ENCODE results near the gene TRIM7. TPM values are rescaled to one million over a fixed set of nuclear protein-coding genes. Genes with fewer than 3 reads are reported as not detected.
A peak's percentile ranks its signal among the peaks of the same experiment; 100 is the strongest.
"Not testable (repeated sequence)": the region's sequence is repeated elsewhere in the genome, so short reads cannot be mapped to it uniquely, and the experiment has no call there.

The TRIM7 gene
- total RNA-seq, 1 donor from 2014 or later: 36.9 TPM

- ATAC-seq: no peak
Observed at GRCh38 chr5:181212934-181213333, 7.9 kb upstream of the TRIM7 start.

GRCh38 chr5:181212080-181212479, 7.1 kb upstream of the TRIM7 start:
- no peak for ATAC-seq

DNA sequence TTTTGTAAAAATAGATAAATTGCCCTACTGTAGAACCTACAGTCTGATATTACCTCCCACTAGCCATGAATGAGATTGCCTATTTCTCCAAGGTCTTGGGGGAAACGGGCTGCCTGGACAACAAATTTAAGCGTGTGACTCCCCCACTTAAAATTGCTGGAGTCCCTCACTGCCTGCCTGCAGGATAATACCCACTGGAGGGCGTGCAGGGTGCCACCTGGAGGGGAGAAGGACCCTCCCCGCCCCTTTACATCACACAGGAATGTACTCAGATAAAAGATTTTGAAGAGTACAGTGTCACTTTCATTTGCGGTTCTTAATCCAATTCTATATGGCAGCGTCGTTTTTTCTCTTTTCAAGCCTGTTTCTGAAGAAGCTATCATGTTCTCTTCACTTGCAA, 6.2 kb upstream of the TRIM7 start:
- no peak for ATAC-seq

DNA sequence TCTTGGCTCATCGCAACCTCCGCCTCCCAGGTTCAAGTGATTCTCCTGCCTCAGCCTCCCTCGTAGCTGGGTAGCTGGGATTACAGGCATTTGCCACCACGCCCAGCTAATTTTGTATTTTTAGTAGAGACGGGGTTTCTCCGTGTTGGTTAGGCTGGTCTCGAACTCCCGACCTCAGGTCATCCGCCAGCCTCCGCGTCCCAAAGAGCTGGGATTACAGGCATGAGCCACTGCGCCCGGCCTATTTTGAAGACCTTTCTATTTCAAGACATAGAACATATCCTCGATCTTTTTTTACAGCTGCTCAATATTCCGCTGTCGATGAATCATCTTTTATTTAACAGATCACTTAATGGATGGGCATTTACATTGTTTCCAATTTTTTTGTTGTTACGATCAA, 5.7 kb upstream of the TRIM7 start:
- not testable (repeated sequence) for ATAC-seq

DNA sequence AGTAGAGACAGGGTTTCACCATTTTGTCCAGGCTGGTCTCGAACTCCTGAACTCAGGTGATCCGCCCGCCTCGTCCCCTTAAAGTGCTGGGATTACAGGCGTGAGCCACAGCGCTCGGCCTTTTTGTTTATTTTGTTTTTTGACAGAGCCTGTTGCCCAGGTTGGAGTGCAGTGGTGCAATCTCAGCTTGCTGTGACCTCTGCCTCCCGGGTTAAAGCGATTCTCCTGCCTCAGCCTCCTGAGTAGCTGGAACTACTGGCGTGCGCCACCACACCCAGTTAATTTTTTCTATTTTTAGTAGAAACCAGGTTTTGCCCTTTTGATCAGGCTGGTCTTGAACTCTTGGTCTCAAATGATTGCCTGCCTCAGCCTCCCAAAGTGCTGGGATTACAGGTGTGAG, 5.2 kb upstream of the TRIM7 start:
- ATAC-seq: not testable (repeated sequence)

- ATAC-seq: not testable (repeated sequence)
Observed at GRCh38 chr5:181209006-181209405, 4.0 kb upstream of the TRIM7 start.

GRCh38 chr5:181207960-181208253, 2.9 kb upstream of the TRIM7 start:
- no peak for ATAC-seq

GRCh38 chr5:181207214-181207959, 2.4 kb upstream of the TRIM7 start:
- peak; percentile 36 for ATAC-seq

DNA sequence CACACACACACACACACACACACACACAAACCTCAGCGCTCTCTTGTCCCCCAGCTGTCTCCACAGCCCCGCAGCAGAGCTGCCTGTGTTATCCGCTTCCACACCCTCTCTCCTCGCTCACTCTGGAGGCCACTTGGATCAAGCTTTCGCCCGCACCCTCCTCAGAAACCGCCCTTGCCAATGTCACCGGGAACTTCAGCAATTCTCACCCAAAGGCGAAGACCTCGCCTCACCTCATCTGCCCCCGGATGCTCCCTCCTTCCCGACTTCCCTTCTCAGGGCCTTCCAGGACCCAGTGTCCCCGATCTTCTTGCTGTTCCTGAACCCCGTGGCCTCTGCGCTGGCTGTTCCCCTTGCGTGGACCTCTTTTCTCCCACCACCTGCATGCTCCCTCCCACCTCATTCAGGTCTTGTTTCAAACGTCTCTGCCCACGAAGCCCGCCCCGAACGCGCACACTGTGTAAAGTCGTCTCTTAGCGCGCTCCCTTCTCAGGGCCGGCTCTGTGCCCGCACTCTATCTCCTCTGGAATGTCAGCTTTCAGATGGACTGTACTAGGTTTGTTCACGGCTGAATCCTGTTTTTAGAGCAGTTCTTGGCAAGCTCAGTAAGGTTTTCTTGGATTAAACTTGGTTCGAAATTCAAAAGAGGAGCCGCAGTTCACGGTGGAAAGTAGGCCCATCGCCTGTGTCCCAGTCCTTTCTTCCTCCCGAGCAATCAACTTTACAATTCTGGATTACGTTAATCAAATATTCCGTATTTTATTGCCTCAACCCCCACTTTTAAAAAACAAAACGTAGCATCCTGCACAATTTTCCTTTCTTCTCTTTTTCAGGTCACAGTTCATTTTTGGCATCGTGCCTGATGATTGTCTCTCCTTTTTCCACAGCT, 1.0 kb upstream of the TRIM7 start:
- no peak for ATAC-seq

- ATAC-seq: peak; percentile 11
Observed at GRCh38 chr5:181204113-181204825, 727 bp downstream of the TRIM7 start.

DNA sequence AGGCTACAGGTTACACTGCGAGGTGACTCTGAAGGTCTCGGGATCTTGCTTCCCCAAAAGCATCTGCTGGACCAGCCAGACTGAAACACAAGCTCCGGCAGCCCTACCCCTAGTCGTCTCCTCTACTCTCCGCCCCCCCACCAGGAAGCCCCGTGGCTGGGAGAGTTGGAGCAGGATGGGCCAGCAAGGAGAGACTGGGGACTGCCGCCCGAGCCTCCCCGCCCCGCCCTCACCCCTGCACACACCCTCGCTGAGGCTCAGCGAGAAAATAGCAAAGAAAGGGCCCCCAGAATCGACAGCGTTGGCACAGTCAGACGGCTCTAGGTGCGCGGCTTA, 1.3 kb downstream of the TRIM7 start:
- ATAC-seq: peak; percentile 28

DNA sequence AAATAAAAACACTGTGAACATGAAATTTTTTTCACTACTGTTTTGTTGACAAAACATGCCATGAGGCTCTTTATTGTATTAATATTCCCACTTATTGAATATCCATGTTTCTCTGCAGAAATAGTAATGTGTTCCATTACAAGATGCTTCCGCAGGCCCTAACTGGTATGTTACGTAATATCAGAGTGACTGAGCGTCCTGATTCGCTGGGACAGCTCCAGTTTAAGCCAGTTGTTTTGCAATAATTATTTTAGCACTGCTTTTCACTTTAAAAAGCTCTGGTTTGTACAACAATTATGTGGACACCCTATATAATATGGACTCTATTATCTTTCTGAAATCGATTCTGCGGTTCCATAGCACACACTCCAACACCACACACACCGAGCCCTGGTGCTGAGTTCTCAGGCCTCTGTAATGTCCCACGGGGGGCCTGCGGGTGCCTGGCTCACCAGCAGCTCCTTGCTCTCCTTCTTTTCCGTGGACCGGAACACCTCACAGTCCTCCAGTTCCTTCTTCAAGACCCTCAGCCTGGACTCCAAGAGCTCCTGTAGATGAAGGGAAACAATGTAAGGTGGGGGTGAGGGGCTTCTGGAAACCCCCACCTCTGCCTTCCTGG, 1.8 kb downstream of the TRIM7 start:
- ATAC-seq: no peak

DNA sequence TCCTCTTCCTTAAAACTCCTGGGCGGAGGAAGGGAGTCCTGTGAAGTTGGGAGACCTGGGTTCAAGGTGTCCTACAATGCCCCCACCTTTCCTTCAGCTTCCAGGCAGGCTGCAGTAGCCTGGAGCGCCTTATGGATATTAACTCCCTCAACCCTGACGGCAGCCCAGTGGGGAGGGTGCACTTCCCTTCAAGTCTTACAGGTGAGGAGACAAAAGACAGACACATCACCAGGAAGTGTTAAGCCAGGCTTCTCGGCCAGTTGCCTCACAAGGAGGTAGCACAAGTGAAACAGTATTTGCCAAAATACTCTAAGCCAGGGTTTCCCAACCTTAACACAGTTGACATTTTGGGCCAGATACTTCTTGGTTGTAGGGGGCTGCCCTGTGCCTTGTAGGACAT, 4.2 kb downstream of the TRIM7 start:
- no peak for ATAC-seq

- no peak for ATAC-seq
Observed at GRCh38 chr5:181199881-181200638, 4.9 kb downstream of the TRIM7 start.

DNA sequence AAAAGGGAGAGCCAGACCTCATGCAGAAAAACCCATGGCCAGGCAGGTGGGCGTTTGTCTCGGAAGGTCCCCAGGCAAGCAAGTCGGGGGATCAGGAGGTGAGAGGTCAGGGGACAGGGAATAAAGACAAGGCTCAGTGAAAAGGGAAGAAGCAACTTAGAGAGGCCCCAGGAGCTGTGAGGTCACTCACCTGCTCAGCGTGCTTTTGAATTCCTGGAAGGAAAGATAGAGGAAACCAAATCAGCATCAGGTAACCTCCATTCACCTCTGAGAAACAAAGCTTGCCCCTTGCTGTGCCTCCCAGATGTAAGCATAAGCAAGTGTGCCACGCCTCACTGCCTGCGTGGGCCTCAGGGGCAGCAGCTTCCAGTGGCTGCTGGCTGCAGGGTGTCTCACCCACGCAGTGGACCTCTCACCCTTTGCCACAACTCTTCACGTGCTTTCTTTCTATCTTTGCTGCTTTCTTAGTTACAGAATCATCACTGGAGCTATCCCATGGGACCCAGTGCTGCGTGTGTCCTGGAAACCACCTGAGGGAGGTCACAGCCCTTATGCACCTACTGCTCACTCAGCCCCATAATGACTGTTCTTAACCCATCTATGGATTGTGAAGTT, 6.0 kb downstream of the TRIM7 start:
- ATAC-seq: no peak

DNA sequence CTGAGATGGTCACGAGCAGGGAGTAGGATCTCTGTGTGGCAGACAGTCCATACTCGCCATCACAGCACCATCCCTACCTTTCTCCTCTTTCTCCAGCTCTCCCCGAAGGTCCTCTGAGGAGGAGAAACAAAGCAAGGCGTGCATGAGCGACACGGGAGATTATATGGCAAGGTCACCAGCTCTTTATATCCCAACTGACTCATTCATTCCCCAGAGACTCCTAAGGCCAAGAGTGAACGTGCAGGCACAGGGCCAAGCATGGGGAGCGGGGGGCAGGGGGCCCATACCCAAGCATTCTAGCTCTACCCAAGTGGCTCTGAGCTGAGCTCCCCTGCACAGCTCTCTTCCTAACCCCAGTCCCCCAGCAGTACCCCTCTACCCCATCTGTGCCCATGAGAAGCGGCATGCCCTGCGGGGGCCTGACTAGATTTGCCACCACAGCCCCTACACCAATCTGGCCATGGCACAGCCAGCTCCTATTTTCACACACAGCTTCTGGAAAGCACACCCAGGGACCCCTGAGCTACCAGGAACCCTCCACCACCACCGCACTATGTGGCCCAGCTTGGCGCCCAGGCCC, 6.8 kb downstream of the TRIM7 start:
- ATAC-seq: no peak

DNA sequence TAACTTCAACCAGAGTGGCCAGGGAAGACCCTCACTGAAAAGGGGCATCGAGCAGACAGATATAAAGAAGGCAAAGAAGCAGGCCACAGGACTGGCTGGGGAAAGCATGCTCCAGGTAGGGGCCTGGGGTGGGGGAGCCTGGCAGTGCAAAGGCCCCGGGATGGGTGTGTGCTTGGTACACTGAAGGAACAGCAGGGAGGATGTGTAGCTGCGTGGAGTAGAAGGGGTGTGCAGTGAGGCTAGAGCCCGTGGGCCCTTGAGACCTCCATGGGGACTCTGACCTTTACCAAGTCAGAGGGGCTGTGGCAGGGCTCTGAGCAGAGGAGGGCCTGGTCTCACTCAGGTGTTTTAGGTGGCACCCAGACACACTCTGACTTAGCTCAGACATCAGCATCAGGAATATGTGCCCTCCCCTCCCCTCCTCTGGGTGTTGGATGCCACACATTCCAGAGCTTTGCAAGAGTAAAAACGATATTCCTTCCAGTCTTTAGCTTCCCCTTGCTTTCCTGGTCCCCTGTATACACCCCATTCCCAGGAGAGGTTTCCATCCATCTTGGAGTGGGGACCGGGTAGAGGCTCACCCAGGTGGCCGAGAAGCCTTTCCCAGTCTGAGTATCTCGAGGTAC, 7.6 kb downstream of the TRIM7 start:
- ATAC-seq: no peak

DNA sequence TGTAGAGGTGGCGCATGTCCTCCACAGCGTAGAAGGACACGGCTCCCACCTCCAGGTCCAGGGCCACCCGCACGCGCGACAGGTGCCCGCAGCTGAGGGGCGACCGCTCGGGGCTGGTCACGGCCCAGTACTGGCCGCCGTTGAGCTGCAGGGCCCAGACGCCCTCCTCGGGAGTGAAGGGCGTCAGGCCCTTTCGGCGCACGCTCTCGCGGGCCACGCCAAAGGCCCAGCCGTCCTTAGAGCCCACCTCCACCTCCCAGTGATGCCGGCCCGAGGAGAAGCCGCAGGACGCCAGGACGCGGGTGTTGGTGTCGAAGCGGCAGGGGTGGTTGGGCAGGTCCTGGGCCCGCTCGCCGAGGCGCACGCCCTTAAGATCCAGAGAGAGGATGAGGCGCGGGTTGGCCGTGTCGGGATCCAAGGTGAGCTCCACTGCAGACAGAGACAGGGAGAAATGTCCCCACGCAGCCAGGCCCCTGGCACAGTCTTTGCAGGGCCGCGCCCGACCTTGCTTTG, 9.7 kb downstream of the TRIM7 start:
- no peak for ATAC-seq

- no peak for ATAC-seq
Observed at GRCh38 chr5:181194489-181195248, 10.3 kb downstream of the TRIM7 start.

DNA sequence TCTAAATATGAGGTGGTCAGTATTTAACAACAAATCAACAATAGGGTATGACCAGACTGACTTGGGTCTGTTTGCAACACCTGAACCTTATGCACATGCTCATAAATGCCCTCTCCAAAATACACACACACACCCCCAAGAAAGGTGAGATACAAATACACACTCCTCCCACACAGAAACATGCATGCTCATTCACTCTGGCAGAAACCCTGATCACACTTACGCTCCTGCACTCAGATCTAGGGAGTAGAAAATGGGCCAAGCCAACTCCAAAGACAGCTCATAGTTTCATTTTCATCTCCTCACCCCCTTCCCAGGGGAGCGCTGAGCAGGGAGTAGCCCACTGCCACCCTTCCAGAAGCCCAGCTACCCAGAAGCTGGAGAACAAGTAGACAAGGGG, 11.3 kb downstream of the TRIM7 start:
- ATAC-seq: no peak
